ENCODE results near the gene FANCC.

The FANCC gene, protein sequence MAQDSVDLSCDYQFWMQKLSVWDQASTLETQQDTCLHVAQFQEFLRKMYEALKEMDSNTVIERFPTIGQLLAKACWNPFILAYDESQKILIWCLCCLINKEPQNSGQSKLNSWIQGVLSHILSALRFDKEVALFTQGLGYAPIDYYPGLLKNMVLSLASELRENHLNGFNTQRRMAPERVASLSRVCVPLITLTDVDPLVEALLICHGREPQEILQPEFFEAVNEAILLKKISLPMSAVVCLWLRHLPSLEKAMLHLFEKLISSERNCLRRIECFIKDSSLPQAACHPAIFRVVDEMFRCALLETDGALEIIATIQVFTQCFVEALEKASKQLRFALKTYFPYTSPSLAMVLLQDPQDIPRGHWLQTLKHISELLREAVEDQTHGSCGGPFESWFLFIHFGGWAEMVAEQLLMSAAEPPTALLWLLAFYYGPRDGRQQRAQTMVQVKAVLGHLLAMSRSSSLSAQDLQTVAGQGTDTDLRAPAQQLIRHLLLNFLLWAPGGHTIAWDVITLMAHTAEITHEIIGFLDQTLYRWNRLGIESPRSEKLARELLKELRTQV

DNA sequence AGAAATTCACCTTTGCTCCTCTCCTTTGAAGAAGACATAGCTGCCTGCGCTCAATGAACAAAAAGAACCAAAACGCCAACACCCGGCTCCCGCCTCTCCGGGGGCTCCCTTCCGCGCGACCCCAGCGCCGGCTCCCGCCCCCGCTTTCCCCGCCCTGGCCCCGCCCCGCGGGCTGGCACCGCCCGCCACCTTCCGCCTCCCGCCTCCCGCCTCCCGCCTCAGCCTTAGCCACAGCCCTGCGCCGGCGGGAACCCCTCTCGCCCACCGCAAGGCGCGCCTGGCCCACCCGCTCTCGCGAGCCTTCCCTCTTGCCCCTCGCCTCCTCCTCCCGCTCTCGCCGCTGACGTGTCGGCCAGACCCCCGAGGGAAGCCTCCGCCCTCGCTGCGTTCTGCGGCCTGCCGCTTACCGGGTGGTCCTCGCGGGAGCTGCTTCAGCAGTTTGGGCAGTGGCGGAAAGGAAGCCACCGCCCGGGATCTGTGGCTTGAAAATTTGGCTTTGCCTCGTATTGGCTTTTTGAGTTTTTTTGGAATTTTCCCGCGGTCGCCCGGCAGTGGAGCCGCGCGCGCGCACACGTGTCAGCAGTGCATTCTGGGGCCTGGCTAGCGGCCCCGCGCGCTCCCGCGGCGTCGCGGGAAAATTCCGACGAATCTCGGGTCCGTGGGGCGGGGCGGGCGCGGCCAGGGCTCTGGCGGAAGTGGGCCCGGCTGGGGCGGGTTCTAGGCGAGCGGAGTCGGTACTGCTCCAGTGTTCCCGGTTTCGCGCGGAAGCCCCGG lies at the start of gene FANCC:
FANCC (minus strand) TSS at position 591 of the 774 bp plus-strand sequence. CDS start 68,418 bp downstream, outside the sequence.
- Histone ChIP-seq H3K36me3 (ENCODE audit: insufficient read depth, low read length) (no peaks in the 10 kb centered on the region), H2AFZ (ENCODE audit: low read depth, low read length) (peak within 1 kb of the TSS; percentile 90), H3K27me3 (ENCODE audit: insufficient read depth, low read length) (no peaks in the 10 kb centered on the region), H3K9me3 (ENCODE audit: low read length) (no peaks in the 10 kb centered on the region), H3K4me3 (ENCODE audit: low read length) (peak within 1 kb of the TSS; percentile 77), H3K4me1 (ENCODE audit: insufficient read depth, low read length) (peaks cover 15% of the 10 kb centered on the region)

DNA sequence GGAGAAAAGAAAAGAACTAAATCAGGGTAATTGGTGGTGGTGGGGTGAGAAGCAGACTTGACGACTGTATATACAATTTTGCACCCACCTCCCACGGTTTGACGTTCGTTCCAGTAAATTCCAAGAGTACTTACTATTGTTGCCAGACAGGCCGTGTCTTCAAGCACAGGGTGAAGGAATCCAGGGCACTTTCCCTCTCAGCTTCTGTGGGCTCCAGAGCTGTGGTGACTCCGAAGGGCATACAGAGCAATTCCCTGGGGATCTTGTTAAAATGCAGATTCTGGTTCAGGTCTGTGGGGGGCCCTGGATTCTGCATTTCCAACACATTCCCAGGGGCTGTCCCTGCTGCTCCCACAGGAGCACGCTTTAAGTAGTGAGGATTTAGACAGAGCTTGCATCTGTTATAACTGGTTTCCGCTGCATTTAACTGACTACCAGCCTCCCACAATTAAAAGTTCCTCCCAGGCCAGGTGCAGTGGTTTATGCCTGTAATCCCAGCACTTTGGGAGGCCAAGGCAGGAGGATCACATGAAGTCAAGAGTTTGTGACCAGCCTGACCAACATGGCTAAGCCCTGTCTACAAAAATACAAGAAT lies 49.3 kb upstream of the FANCC start:
- Histone ChIP-seq H2AFZ (ENCODE audit: low read depth, low read length) (no peak overlapping the region), H3K27me3 (ENCODE audit: insufficient read depth, low read length) (no peaks in the 10 kb centered on the region), H3K4me1 (ENCODE audit: insufficient read depth, low read length) (peaks cover 10% of the 10 kb centered on the region), H3K9me3 (ENCODE audit: low read length) (no peaks in the 10 kb centered on the region), H3K36me3 (ENCODE audit: insufficient read depth, low read length) (no peaks in the 10 kb centered on the region), H3K4me3 (ENCODE audit: low read length) (no peak overlapping the region)

DNA sequence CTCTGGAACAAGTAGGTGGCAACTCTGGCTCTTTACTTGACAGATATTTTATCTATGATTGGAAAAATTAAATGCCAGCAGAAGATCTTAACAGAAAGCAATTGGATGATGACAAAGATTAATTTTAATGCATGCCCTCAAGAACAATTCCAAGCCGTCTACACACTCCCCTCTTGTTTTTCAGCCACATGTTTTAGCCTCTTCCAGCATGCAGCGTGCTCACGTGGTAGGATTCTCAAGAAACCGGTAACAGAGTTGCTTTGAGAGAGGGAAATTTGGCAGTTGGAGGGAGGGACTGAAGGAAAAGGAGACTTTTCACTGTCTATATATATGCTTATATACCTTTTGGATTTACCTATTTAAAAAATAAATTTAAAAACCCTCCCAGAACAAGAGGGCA lies 48.3 kb upstream of the FANCC start:
- Histone ChIP-seq H2AFZ (ENCODE audit: low read depth, low read length) (no peak overlapping the region), H3K36me3 (ENCODE audit: insufficient read depth, low read length) (no peaks in the 10 kb centered on the region), H3K9me3 (ENCODE audit: low read length) (no peaks in the 10 kb centered on the region), H3K4me1 (ENCODE audit: insufficient read depth, low read length) (peaks cover 10% of the 10 kb centered on the region), H3K4me3 (ENCODE audit: low read length) (no peak overlapping the region), H3K27me3 (ENCODE audit: insufficient read depth, low read length) (no peaks in the 10 kb centered on the region)

DNA sequence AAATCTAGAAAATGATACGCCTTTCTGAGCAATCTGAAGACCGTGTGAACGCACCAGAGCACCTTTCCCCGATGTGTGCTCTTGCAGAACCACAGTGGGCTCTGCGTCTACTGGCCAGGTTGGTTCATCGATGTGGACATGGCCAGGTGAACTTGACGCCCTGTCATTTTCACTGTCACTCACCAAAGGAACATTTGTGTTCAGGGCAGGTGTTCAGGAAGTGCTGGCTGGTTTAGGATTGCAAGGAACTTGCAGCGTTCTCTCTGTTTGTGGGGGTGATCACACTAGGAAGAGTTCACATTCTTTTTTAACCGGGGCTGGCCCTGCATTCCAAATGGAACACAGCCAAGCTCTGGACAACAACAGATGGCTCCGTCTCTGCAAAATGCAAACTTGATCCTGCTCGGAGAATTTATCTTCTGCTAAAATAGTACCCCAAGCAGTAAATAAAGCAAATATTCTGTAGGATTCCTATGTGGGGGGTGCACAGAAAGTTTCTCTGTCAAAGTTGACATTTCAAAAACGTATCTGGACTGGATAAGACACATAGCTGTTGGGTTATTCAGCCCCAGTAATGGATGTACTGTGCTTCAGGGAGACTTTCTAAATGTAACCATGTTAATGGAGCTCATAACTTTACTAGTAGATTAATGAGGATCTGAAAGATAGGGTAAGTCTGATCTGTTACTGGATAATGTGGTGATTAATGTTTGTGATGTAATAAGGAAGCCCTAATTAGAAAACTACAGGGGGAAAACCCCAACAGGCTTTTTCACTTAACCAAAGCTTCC lies 45.7 kb upstream of the FANCC start:
- H2AFZ ChIP-seq (ENCODE audit: low read depth, low read length) = no peak overlapping the region
- no peak overlapping the region for H3K4me3 ChIP-seq (ENCODE audit: low read length)
- H3K9me3 ChIP-seq (ENCODE audit: low read length) = no peaks in the 10 kb centered on the region
- no peaks in the 10 kb centered on the region for H3K27me3 ChIP-seq (ENCODE audit: insufficient read depth, low read length)
- H3K36me3 ChIP-seq (ENCODE audit: insufficient read depth, low read length) = no peaks in the 10 kb centered on the region
- peaks cover 10% of the 10 kb centered on the region for H3K4me1 ChIP-seq (ENCODE audit: insufficient read depth, low read length)

DNA sequence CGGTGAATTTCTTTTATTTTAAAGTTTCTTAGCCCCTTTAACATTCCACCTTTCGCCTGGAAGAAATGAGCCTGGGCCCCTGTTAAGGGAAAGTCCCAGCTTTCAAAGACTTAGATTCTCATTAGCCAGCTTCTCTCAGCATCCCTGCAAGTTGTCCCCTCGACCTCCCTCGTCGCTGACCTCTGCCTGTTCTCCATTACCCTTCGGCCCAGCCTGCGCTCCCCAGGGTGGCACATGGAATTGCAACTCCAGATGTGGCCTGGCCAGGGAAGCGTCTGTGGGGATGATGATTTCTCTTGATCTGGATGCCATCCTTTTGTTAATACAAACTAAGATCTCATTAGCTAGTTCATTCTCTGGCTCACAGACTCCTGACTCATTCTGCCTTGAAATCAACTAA lies 43.4 kb upstream of the FANCC start:
- no peaks in the 10 kb centered on the region for H3K27me3 ChIP-seq (ENCODE audit: insufficient read depth, low read length)
- H2AFZ ChIP-seq (ENCODE audit: low read depth, low read length) = no peak overlapping the region
- H3K36me3 ChIP-seq (ENCODE audit: insufficient read depth, low read length) = no peaks in the 10 kb centered on the region
- no peaks in the 10 kb centered on the region for H3K9me3 ChIP-seq (ENCODE audit: low read length)
- peaks cover 6% of the 10 kb centered on the region for H3K4me1 ChIP-seq (ENCODE audit: insufficient read depth, low read length)
- no peak overlapping the region for H3K4me3 ChIP-seq (ENCODE audit: low read length)

DNA sequence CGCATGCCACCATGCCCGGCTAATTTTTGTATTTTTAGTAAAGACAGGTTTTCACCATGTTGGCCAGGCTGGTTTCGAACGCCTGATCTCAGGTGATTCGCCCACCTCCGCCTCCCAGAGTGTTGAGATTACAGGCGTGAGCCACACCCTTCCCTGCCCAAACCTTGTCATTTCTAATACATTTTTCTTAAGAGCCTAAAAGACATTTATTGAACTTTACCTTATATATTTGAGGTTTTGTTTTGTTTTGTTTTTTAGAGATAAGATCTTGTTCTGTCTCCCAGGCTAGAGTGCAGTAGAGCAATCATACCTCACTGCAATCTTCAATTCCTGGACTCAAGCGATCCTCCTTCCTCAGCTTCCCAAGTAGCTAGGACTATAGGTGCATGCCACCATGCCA lies 39.8 kb upstream of the FANCC start:
- Histone ChIP-seq H3K27me3 (ENCODE audit: insufficient read depth, low read length) (peaks cover 4% of the 10 kb centered on the region), H2AFZ (ENCODE audit: low read depth, low read length) (no peak overlapping the region)

DNA sequence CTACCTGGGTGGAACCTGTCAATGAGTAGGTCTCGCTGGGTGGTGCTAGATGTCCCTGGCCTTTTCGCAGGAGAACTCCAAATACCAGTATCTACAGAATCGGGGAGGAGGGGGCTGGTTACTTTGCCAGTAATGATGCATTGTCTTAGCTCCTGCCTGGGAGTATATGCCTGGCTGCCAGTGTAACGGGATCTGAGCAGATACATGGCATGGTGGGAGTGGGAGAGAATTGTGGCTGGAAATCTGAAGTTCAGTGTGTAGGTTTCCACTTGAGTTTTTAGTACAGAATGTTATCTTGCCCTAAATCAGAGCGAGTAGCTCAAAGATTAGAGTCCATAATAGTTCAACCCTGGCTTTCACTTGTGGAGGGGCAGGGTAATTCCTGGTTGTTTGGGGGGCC lies 38.0 kb upstream of the FANCC start:
- peaks cover 4% of the 10 kb centered on the region for H3K9me3 ChIP-seq (ENCODE audit: low read length)
- peaks cover 4% of the 10 kb centered on the region for H3K27me3 ChIP-seq (ENCODE audit: insufficient read depth, low read length)
- no peak overlapping the region for H2AFZ ChIP-seq (ENCODE audit: low read depth, low read length)
- no peak overlapping the region for H3K4me3 ChIP-seq (ENCODE audit: low read length)
- no peaks in the 10 kb centered on the region for H3K36me3 ChIP-seq (ENCODE audit: insufficient read depth, low read length)
- H3K4me1 ChIP-seq (ENCODE audit: insufficient read depth, low read length) = no peaks in the 10 kb centered on the region

More for the DNA sequence above, 39.8 kb upstream of the FANCC start:
- Histone ChIP-seq H3K36me3 (ENCODE audit: insufficient read depth, low read length) (no peaks in the 10 kb centered on the region), H3K4me1 (ENCODE audit: insufficient read depth, low read length) (no peaks in the 10 kb centered on the region), H3K4me3 (ENCODE audit: low read length) (no peak overlapping the region), H3K9me3 (ENCODE audit: low read length) (no peaks in the 10 kb centered on the region)

DNA sequence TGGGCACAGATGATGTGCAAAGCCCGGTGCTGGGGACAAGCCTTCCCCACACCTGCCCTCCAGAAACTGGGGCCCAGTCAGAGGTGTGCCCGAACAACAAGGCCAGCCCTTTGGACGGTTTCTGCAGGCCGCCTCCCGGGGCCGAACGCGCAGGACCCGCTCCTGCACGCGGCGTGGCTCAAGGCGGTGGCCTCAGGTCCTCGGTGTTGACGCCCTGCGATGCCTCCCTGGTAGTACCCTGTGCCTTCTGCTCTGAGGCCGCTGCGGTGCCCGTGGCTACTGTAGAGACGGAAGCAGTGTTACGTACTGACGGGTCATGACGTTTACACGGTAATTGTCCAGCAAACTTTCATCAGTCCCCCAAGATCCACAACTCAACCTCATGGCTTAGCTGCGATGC lies 33.5 kb upstream of the FANCC start:
- Histone ChIP-seq H3K4me1 (ENCODE audit: insufficient read depth, low read length) (no peaks in the 10 kb centered on the region), H2AFZ (ENCODE audit: low read depth, low read length) (no peak overlapping the region), H3K9me3 (ENCODE audit: low read length) (peaks cover 15% of the 10 kb centered on the region), H3K36me3 (ENCODE audit: insufficient read depth, low read length) (no peaks in the 10 kb centered on the region), H3K27me3 (ENCODE audit: insufficient read depth, low read length) (peaks cover 4% of the 10 kb centered on the region), H3K4me3 (ENCODE audit: low read length) (no peak overlapping the region)

DNA sequence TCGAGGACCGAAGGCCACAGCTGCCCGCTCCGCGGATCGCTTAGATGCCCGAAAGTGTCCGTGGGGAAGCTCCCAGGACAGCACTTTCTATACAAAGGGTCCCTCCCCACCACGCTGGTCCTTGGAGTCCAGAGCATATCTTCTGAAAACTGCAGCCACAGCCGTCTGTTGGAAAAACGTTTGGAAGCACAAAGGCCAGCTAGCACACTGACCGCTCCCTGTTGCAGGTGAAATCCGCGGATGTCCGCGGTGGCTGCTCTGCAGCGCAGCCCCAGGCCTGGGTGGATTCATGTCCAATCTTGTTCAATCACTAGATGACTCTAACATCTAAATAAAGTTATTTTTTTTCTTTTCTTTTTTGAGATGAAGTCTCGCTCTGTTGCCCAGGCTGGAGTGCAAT lies 32.8 kb upstream of the FANCC start:
- no peak overlapping the region for H2AFZ ChIP-seq (ENCODE audit: low read depth, low read length)
- H3K27me3 ChIP-seq (ENCODE audit: insufficient read depth, low read length) = no peaks in the 10 kb centered on the region
- H3K4me1 ChIP-seq (ENCODE audit: insufficient read depth, low read length) = no peaks in the 10 kb centered on the region
- H3K4me3 ChIP-seq (ENCODE audit: low read length) = no peak overlapping the region
- H3K9me3 ChIP-seq (ENCODE audit: low read length) = peaks cover 15% of the 10 kb centered on the region
- no peaks in the 10 kb centered on the region for H3K36me3 ChIP-seq (ENCODE audit: insufficient read depth, low read length)

DNA sequence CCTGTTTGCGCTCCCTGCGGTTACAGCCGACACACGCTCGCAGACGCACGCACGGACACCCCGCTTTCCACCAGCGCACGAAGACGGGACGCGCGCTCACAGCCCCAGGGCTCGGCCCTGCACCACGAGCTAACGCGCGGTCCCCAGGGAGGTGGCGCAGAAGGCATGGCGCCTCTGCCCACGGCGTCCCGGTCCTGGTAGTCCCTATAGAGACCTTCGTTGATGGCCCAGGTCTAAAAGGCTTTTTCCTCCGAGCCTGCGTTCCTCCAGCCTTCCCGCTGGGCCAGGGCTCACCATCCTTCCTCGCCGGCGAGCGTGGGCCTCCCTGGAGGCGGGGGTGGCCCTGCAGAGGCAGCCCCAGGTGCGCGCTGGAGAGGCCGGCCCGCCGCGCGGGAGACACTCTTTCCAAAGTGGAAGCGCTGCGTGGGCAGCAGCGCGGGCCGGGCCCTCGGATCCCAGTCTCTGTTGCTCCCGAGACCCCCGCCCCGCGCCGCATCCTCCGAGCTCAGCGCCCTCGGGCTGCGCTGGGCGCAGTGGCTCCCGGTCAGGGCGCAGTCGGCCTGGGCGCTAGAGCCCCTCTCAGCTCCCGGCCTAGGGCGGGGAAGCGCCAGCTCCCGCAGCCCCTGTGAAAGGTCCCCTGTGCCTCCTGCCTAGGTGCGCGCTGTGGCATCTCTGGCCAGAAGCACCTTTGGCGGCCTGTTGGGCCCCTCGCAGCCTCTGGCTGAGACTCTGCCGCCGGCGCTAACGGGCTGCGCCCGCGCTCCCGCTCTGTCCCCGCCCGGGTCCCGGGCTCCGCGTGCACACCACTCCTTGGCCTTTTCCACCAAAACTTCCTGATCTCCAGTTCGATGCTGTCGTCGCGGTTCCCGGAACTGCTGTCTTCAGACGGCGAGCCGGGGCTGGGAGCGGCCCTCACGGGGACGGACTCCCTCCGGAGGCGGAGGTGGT lies 31.9 kb upstream of the FANCC start:
- Histone ChIP-seq H3K4me3 (ENCODE audit: low read length) (no peak overlapping the region), H2AFZ (ENCODE audit: low read depth, low read length) (no peak overlapping the region), H3K9me3 (ENCODE audit: low read length) (peaks cover 15% of the 10 kb centered on the region), H3K4me1 (ENCODE audit: insufficient read depth, low read length) (no peaks in the 10 kb centered on the region), H3K36me3 (ENCODE audit: insufficient read depth, low read length) (no peaks in the 10 kb centered on the region), H3K27me3 (ENCODE audit: insufficient read depth, low read length) (no peaks in the 10 kb centered on the region)

DNA sequence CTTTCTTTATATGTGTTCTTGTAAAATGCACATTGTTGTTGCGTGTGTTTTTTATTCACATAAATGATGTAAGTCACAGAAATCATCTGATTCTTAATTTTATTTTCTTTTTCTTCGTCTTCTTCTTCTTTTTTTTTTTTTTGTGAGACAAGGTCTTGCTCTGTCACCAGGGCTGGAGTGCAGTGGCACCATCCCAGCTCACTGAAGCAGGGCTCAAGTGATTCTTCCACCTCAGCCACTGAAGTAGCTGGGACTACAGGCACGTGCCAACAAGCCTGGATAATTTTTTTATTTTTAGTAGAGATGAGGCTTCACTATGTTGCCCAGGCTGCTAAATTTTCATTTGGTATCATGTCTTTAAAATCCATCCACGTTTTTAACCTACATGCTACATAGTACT lies 28.5 kb upstream of the FANCC start:
- no peak overlapping the region for H2AFZ ChIP-seq (ENCODE audit: low read depth, low read length)
- no peak overlapping the region for H3K4me3 ChIP-seq (ENCODE audit: low read length)
- peaks cover 3% of the 10 kb centered on the region for H3K4me1 ChIP-seq (ENCODE audit: insufficient read depth, low read length)
- H3K27me3 ChIP-seq (ENCODE audit: insufficient read depth, low read length) = no peaks in the 10 kb centered on the region
- peaks cover 14% of the 10 kb centered on the region for H3K9me3 ChIP-seq (ENCODE audit: low read length)
- no peaks in the 10 kb centered on the region for H3K36me3 ChIP-seq (ENCODE audit: insufficient read depth, low read length)
